ENCODE results near the gene HOXC11.

Gene HOXC11

GRCh38 chr12:53958128-53958527 lies 14.8 kb upstream of the HOXC11 start:
- no peak for DNase-seq (ENCODE audit: low spot score)

GRCh38 chr12:53959314-53959713 lies 13.6 kb upstream of the HOXC11 start:
- DNase-seq (ENCODE audit: low spot score): no peak

GRCh38 chr12:53960187-53961024 lies 12.5 kb upstream of the HOXC11 start:
- no peak for DNase-seq (ENCODE audit: low spot score)

GRCh38 chr12:53961025-53961761 lies 11.7 kb upstream of the HOXC11 start:
- no peak for DNase-seq (ENCODE audit: low spot score)

GRCh38 chr12:53963005-53963404 lies 9.9 kb upstream of the HOXC11 start:
- DNase-seq (ENCODE audit: low spot score): no peak

DNA sequence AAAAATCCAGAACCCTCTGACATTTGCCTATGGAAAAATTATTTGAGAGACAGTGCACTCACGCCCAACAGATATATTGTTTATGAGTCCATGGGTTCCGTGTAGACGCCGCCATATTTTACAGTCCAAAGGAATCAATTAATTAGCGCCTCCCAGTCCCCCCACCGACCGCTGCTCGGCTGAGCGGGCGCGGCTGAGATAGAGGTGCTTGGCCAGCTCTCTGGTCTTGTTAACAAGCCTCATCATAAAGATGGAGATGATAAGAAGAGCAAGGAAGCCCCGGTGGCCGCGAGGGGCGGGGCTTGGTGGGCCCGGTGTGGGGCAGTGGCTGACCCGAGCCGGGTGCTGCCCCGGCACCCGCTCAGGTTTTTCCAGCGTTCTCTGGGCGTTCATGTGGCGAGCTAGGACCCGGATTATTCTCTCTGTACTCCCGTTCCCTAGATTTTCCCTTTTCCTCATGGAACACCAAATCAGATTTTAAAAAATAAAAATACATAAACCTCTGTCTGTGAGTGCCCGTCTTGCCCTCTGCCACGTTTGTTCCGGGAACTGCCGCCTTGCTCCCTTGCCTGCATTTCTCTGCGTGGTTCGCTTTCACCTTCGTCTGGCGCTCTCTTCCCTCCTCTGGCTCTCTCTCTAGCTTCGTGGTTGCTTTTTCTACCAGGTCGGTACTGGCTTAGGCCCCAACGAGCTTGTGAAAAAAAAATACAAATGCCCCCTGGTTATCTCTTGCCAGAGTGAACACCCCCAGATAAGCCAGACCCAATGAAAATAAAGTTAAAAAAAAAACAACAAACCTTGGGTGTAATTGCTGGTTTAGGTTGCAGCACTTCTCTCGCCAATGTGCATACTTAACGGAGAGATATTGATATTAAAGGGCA lies 9.3 kb upstream of the HOXC11 start:
- no peak for DNase-seq (ENCODE audit: low spot score)

DNA sequence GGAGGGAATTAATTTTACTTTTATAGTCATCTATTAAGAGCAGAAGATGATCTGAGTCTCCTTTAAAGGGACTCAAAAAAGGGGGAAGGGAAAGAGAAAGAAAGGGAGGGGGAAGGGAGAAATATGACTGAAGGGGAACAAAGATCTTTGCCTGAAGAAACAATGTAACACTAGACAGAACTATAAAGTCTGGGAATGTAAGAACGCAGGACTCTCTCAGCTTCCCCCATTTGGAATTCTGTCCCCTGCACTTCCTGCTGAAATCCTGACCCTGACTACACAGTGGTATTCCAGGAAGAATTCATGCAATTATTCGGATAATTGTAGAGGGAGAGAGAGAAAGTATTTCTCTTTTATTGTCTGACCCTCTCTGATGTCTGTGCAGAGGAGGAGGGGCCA lies 8.6 kb upstream of the HOXC11 start:
- DNase-seq (ENCODE audit: low spot score): no peak

GRCh38 chr12:53965281-53966084 lies 7.4 kb upstream of the HOXC11 start:
- DNase-seq (ENCODE audit: low spot score): no peak

DNA sequence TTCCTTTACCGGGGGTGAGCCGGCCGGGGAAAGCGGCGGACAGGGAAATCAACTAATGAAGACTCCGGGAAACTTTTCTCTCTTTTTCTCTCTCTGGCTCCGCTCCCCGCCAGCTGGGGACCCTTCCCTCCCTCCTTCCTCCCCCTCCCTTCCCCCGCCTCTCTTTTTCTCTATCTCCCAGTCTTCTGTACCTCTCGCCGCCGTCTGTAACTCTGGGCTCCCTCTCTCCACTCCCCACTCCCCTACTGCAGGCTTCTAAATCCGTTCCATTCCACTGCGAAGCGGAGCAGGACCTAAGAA lies 6.9 kb upstream of the HOXC11 start:
- no peak for DNase-seq (ENCODE audit: low spot score)

- no peak for DNase-seq (ENCODE audit: low spot score)
Observed at GRCh38 chr12:53966385-53967133, 6.4 kb upstream of the HOXC11 start.

DNA sequence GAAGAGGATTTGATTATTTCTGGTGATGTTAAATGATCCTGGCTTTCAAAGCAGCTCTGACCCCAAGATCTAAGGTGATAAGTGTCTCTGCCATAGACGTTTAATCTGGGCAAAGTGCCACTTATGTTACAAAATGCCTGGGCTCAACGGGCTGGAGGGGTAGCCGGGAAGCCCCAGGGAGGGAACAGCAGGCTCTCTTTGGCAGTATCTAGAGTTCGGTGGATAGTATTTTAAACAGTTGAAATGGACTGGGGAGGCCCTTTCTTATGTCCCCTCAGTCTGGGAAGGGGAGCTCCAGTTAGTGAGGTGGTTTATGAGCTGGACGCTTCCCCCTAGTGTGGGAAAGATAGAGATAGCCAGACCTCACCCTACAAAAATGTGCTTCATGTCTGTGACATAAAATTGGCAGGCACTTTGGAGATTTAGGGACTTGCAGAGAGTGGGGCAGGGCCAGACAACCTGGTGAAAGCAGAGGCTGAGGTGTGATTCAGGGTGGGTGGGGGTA lies 5.5 kb upstream of the HOXC11 start:
- DNase-seq (ENCODE audit: low spot score): no peak

DNA sequence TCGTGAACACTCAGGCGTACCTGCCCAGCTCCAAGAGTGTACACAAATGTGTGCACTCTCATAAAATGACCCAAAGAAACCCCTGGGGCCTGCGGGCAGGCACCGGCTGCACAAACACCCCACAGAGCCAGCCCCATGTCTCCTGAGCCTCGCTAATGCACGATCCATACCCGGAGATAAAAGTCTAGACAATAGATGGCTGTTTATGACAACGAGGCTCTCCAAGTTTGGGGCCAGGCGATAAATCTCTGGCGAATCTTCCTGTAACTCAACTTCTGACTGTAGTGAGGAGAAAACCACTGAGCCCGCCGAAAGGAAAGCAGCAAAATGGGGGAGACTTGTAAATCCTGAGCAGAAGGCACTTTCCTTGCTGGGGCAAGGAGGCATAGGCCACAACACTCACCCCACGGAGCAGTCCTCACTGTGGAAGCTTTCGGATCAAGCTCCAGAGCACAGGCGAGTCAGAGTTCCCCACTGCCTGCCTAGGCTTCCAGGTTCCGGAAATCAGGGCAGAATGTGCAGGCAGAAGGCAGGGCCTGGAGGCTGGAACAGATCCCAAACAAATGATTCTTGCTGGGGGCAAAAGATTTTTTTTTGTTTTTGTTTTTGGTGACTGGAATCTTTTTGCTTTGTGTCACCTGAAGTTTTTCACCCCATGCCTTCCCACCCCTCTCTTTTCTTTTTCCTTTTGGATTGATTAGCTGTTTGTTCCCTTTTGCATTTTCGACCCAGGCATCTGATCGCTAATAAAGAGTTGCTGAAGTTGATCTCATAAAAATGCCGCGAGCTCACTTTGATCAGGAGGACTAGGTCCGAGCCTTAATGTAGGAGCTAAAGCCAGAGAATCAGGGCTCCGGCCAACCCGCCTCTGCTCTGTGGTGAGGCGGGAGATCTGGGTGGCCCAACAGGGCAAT lies 4.5 kb upstream of the HOXC11 start:
- DNase-seq (ENCODE audit: low spot score): no peak

- DNase-seq (ENCODE audit: low spot score): no peak
Observed at GRCh38 chr12:53969588-53970259, 3.2 kb upstream of the HOXC11 start.

DNA sequence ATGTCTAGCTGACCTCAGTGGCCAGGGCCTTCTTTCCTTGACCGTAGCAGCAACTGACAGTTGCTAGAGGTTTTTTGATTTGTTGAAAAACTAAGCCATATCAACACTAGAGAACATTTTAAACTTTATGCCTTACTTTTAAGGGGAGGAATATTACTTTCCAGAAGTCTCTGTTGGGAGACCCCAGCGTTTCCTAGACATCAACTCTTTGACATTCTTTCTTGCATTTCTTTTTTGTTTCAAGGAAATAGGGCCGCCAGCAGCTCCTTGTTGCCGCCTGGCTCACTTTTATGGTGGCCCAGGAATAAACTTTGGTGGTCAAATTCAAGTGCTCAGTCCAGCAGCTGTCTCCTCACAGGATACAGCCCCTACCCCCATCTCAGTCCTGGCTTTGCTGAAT lies 2.5 kb upstream of the HOXC11 start:
- no peak for DNase-seq (ENCODE audit: low spot score)

DNA sequence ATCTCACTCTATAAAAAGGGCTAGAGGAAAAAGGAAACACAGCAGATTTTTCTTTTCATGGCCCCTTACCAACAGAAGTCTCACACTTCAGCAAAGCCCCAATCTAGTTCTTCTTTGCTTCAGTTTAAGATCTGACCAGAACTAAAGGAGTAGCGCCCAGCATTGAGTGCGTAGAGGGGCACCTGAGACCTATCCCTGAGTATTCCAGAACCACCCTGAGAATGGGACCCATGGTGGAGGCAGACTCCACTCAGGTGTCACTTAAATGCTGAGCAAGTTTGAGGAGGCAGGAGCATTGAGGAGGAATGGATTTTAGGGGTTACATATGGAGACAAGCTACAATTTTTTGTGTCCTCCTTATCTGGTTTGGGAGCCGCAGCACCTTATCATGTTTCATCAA lies 1.8 kb upstream of the HOXC11 start:
- no peak for DNase-seq (ENCODE audit: low spot score)

DNA sequence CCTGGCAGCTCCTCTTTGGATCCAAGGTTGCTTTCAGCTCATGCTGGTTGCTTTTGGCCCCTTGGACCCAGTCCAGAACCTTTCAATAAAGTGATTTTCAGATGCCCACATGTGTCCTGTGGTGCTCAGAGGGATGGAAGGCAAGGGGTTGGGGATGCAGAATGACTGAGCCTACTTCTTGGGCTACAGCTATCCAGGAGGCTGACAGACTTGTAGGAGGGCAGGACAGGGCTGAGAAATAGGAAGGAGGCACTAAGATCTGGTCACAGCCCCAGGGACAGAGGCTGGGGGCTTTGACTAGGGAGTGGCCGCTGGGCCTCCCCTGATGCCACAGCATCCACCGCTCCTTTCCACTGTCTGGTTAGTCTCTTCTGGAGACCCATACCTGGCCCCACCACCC lies 1.2 kb upstream of the HOXC11 start:
- no peak for DNase-seq (ENCODE audit: low spot score)

DNA sequence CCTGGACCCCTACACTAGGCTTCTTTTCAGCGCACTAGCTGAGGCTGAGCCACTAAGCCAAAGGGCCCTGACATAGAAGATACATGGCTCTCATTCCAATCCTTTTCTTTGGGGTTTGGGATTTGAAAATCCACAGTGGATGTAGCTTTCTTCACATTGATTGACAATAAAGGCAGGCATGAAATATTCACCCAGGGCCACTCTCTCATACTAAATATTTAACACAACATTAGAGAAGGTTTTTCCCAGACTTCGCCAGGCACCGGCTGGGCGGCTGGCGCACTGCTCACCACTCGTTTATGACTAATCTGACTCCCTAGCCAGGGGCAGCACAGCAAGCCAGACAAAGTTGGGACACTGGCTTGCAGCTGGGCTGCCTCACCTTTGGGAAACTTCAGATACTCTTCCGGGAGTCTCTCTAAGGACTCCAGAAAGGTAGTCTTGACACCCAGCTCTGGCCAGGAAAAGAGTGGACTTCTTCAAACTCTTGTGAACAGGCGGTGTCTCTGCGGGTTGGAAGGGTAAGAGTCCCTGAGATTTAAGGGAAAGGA lies 699 bp upstream of the HOXC11 start:
- no peak for DNase-seq (ENCODE audit: low spot score)

- DNase-seq (ENCODE audit: low spot score): peak; percentile 65
Observed at GRCh38 chr12:53973236-53974042, 513 bp downstream of the HOXC11 start.
